ENCODE measurements around the gene SLC10A7. TPM values are rescaled to one million over a fixed set of nuclear protein-coding genes. Genes with fewer than 3 reads are reported as not detected.

SLC10A7 gene
- total RNA-seq, 1 donor from 2014 or later, result 10.7 TPM

DNA sequence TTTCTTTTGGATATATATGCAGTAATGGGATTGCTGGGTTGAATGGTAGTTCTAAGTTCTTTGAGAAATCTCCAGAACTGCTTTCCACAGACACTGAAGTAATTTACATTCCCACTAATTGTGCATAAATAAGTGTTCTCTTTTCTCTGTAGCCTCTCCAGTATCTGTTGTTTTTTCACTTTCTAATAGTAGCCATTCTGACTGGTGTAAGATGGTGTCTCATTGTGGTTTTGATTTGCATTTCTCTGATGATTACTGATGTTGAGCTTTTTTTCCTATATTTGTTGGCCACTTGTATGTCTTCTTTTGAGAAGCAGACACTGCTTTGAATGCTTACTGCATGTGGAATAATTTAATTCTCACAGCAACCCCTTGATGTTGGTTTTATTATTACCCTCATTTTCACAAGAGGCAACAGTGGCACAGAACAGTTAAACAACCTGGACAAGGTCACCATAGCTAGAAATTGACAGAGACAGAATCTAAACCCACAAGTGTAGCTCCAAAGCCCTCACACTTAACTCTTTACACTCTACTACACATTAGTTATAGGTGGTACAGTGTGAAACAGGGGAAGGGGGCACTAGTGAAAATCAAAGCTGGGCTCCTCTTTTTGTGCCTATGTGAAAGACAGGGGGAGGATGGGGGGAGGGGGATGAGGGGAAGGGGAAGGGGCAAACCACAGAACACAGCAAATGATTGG is 211.3 kb downstream of the SLC10A7 start:
- TF ChIP-seq, protein P1, sequence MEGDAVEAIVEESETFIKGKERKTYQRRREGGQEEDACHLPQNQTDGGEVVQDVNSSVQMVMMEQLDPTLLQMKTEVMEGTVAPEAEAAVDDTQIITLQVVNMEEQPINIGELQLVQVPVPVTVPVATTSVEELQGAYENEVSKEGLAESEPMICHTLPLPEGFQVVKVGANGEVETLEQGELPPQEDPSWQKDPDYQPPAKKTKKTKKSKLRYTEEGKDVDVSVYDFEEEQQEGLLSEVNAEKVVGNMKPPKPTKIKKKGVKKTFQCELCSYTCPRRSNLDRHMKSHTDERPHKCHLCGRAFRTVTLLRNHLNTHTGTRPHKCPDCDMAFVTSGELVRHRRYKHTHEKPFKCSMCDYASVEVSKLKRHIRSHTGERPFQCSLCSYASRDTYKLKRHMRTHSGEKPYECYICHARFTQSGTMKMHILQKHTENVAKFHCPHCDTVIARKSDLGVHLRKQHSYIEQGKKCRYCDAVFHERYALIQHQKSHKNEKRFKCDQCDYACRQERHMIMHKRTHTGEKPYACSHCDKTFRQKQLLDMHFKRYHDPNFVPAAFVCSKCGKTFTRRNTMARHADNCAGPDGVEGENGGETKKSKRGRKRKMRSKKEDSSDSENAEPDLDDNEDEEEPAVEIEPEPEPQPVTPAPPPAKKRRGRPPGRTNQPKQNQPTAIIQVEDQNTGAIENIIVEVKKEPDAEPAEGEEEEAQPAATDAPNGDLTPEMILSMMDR (conservative IDR thresholded peaks at IDR 0.05), result no peak
- H3K4me3 Mint-ChIP-seq, result no peak overlapping the region
- peaks cover 31% of the 10 kb centered on the region for H3K4me1 Mint-ChIP-seq
- no peak overlapping the region for H3K27ac Mint-ChIP-seq (ENCODE audit: unreplicated experiment)
- DNase-seq (ENCODE audit: low read depth, low spot score), result no peak
- peaks cover 3% of the 10 kb centered on the region for H3K36me3 Mint-ChIP-seq (ENCODE audit: low read depth)
- no peaks in the 10 kb centered on the region for H3K9me3 Mint-ChIP-seq
- H3K27me3 Mint-ChIP-seq (ENCODE audit: low read depth), result no peaks in the 10 kb centered on the region

- DNase-seq (ENCODE audit: low read depth, low spot score), result no peak
- TF ChIP-seq, protein P1 (conservative IDR thresholded peaks at IDR 0.05), result no peak
- peak overlapping the region; percentile 29 for H3K27ac Mint-ChIP-seq (ENCODE audit: unreplicated experiment)
- peaks cover 31% of the 10 kb centered on the region for H3K4me1 Mint-ChIP-seq
- no peaks in the 10 kb centered on the region for H3K9me3 Mint-ChIP-seq
- H3K4me3 Mint-ChIP-seq, result no peak overlapping the region
- H3K36me3 Mint-ChIP-seq (ENCODE audit: low read depth), result peaks cover 6% of the 10 kb centered on the region
- no peaks in the 10 kb centered on the region for H3K27me3 Mint-ChIP-seq (ENCODE audit: low read depth)
Measured at GRCh38 chr4:146308951-146309350, 212.8 kb downstream of the SLC10A7 start.

DNA sequence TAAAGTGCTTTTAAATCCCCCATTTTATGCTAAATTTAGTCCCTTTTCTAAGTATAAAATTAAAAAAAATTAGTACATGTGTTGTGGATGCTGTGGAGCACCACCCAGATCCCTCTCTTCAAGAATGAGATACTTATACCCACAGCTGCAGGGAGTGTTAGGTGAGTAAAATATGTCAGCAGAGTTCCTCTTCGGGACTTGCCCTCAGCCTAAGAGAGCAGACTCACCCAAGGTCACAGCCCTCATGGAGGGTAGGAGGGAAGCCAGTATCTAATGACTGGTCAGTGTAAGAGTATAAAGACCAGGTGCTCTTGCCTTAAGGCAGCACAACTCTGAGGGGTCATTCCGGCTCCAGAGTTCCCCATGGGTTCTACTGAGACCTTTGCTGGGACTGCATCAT is 218.9 kb downstream of the SLC10A7 start:
- Mint-ChIP-seq H3K4me3 (no peak overlapping the region), H3K36me3 (ENCODE audit: low read depth) (peaks cover 6% of the 10 kb centered on the region), H3K27ac (ENCODE audit: unreplicated experiment) (no peak overlapping the region), H3K9me3 (no peaks in the 10 kb centered on the region), H3K27me3 (ENCODE audit: low read depth) (no peaks in the 10 kb centered on the region), H3K4me1 (peaks cover 9% of the 10 kb centered on the region)
- TF ChIP-seq, protein P1 (conservative IDR thresholded peaks at IDR 0.05), result no peak
- no peak for DNase-seq (ENCODE audit: low read depth, low spot score)

DNA sequence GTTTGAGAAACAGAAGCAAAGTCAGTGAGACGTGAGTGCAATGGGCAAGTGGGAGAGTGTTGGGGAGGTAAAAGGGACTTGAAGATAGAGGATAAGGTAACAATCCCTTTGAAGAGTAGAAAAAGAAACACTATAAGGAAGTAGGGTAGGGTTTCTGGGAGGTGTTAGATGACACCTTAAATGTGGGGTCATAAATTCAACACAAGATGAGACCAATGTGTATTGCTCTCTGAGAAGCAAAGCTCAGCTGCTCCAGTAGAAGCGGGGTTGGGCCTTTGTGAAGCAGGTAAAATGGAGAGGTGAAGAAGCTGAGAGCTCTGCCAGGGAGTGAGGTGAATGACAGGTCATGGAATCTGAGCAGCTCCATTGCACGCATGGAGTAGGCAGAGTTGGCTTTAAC is 222.1 kb downstream of the SLC10A7 start:
- TF ChIP-seq, protein P1 (conservative IDR thresholded peaks at IDR 0.05), result no peak
- no peak overlapping the region for H3K27ac Mint-ChIP-seq (ENCODE audit: unreplicated experiment)
- no peak overlapping the region for H3K4me3 Mint-ChIP-seq

DNA sequence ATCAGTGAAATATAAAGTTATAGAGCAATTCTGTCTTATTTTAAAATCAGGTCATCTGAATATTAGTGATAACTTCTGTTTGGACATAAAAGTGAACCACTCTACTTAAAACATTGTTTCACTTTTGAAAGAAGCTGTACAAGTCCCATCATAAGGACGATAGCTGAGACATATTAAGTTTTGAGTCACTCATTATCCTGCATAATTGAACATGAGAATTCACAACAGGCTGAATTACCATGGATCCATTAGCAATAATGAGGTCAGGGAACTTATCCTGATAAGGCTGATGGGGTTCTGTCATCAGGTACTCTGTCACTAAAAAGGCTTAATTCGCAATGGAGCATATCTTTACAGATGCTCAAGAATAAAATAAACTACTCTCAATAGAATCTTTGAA is 227.0 kb downstream of the SLC10A7 start:
- Mint-ChIP-seq H3K36me3 (ENCODE audit: low read depth) (no peaks in the 10 kb centered on the region), H3K9me3 (no peaks in the 10 kb centered on the region), H3K27ac (ENCODE audit: unreplicated experiment) (no peak overlapping the region), H3K27me3 (ENCODE audit: low read depth) (no peaks in the 10 kb centered on the region), H3K4me3 (no peak overlapping the region), H3K4me1 (no peaks in the 10 kb centered on the region)
- no peak for DNase-seq (ENCODE audit: low read depth, low spot score)
- TF ChIP-seq, protein P1 (conservative IDR thresholded peaks at IDR 0.05), result no peak

More for the DNA sequence above, 222.1 kb downstream of the SLC10A7 start:
- peaks cover 3% of the 10 kb centered on the region for H3K36me3 Mint-ChIP-seq (ENCODE audit: low read depth)
- no peaks in the 10 kb centered on the region for H3K27me3 Mint-ChIP-seq (ENCODE audit: low read depth)
- H3K4me1 Mint-ChIP-seq, result no peaks in the 10 kb centered on the region
- no peaks in the 10 kb centered on the region for H3K9me3 Mint-ChIP-seq
- DNase-seq (ENCODE audit: low read depth, low spot score), result no peak

Data from neural crest cell (in vitro differentiated cells).